HK-2 (cell line): Measurements from ENCODE around the gene TRIM14.
"Not testable (repeated sequence)": the region's sequence is repeated elsewhere in the genome, so short reads cannot be mapped to it uniquely, and the experiment has no call there.

Experiments used
- DNase-seq: peaks from one replicate; pipeline ENCODE4 v3.0.0-alpha.2; 2018; ENCODE audit not compliant: unreplicated experiment

The TRIM14 gene

GRCh38 chr9:98108531-98109031 is 10.4 kb downstream of the TRIM14 start:
- DNase-seq: no peak

- DNase-seq: no peak
Observed at GRCh38 chr9:98107926-98108325, 11.1 kb downstream of the TRIM14 start.

GRCh38 chr9:98105006-98105405 is 14.0 kb downstream of the TRIM14 start:
- DNase-seq: no peak

- DNase-seq: no peak
Observed at GRCh38 chr9:98104445-98104881, 14.6 kb downstream of the TRIM14 start.

GRCh38 chr9:98101868-98102273 is 17.2 kb downstream of the TRIM14 start:
- no peak for DNase-seq

- no peak for DNase-seq
Observed at GRCh38 chr9:98101416-98101815, 17.6 kb downstream of the TRIM14 start.

GRCh38 chr9:98100456-98100855 is 18.6 kb downstream of the TRIM14 start:
- DNase-seq: no peak

GRCh38 chr9:98099898-98100297 is 19.1 kb downstream of the TRIM14 start:
- DNase-seq: no peak

- no peak for DNase-seq
Observed at GRCh38 chr9:98099346-98099745, 19.7 kb downstream of the TRIM14 start.

GRCh38 chr9:98097836-98098235 is 21.2 kb downstream of the TRIM14 start:
- no peak for DNase-seq

GRCh38 chr9:98096091-98096490 is 22.9 kb downstream of the TRIM14 start:
- DNase-seq: no peak

- no peak for DNase-seq
Observed at GRCh38 chr9:98095401-98095800, 23.6 kb downstream of the TRIM14 start.

- no peak for DNase-seq
Observed at GRCh38 chr9:98094851-98095250, 24.2 kb downstream of the TRIM14 start.

- no peak for DNase-seq
Observed at GRCh38 chr9:98094316-98094715, 24.7 kb downstream of the TRIM14 start.

- DNase-seq: no peak
Observed at GRCh38 chr9:98092613-98092931, 26.4 kb downstream of the TRIM14 start.

- no peak for DNase-seq
Observed at GRCh38 chr9:98091735-98092612, 27.0 kb downstream of the TRIM14 start.

GRCh38 chr9:98090674-98091073 is 28.3 kb downstream of the TRIM14 start:
- not testable (repeated sequence) for DNase-seq

GRCh38 chr9:98087420-98088354 is 31.3 kb downstream of the TRIM14 start:
- no peak for DNase-seq

- no peak for DNase-seq
Observed at GRCh38 chr9:98086461-98086860, 32.6 kb downstream of the TRIM14 start.

GRCh38 chr9:98085944-98086343 is 33.1 kb downstream of the TRIM14 start:
- no peak for DNase-seq

- no peak for DNase-seq
Observed at GRCh38 chr9:98085058-98085457, 34.0 kb downstream of the TRIM14 start.

- no peak for DNase-seq
Observed at GRCh38 chr9:98084396-98084795, 34.6 kb downstream of the TRIM14 start.
